ENCODE results near the gene LMO2. TPM values are rescaled to one million over a fixed set of nuclear protein-coding genes. Genes with fewer than 3 reads are reported as not detected.

LMO2 gene
- total and polyA plus RNA-seq, 2 donors from 2014 or later, result 57.1 to 60.6 TPM

- H3K4me3 ChIP-seq (ENCODE audit: low read length in 3 of 3), result no peak overlapping the region
- H3K9me3 ChIP-seq (ENCODE audit: control insufficient read depth in 2 of 3, insufficient read depth in 1 of 3, low read length in 3 of 3), result no peaks in the 10 kb centered on the region
- H3K27ac ChIP-seq (ENCODE audit: low read depth in 2 of 2, low read length in 2 of 2), result no peak overlapping the region
- DNase-seq (no peak), FAIRE-seq (no peak)
- H3K4me1 ChIP-seq (ENCODE audit: control insufficient read depth in 2 of 3, insufficient read depth in 2 of 3, low read depth in 1 of 3, low read length in 3 of 3), result no peaks in the 10 kb centered on the region
- intact Hi-C loops (cut with DNase I), result no loop called here
- no peak for TF ChIP-seq CTCF (IDR thresholded peaks at IDR 0.05; ENCODE audit: borderline replicate concordance, extremely low read depth, insufficient read depth)
- H3K27me3 ChIP-seq (ENCODE audit: control insufficient read depth, insufficient read depth, low read length), result no peaks in the 10 kb centered on the region
- no peaks in the 10 kb centered on the region for H3K36me3 ChIP-seq (ENCODE audit: control insufficient read depth in 2 of 3, insufficient read depth in 3 of 3, low read length in 3 of 3)
- H3K9ac ChIP-seq (ENCODE audit: low read length in 3 of 3), result no peak overlapping the region
Observed at GRCh38 chr11:33848717-33849390, 43.0 kb downstream of the LMO2 start.

GRCh38 chr11:33847251-33847650 is 44.6 kb downstream of the LMO2 start:
- TF ChIP-seq CTCF (IDR thresholded peaks at IDR 0.05; ENCODE audit: borderline replicate concordance, extremely low read depth, insufficient read depth), result no peak
- no peaks in the 10 kb centered on the region for H3K9me3 ChIP-seq (ENCODE audit: control insufficient read depth in 2 of 3, insufficient read depth in 1 of 3, low read length in 3 of 3)
- DNase-seq (no peak), FAIRE-seq (no peak)
- H3K27me3 ChIP-seq (ENCODE audit: control insufficient read depth, insufficient read depth, low read length), result no peaks in the 10 kb centered on the region
- intact Hi-C loops (cut with DNase I), result no loop called here
- no peak overlapping the region for H3K9ac ChIP-seq (ENCODE audit: low read length in 3 of 3)
- H3K27ac ChIP-seq (ENCODE audit: low read depth in 2 of 2, low read length in 2 of 2), result no peak overlapping the region
- no peaks in the 10 kb centered on the region for H3K36me3 ChIP-seq (ENCODE audit: control insufficient read depth in 2 of 3, insufficient read depth in 3 of 3, low read length in 3 of 3)
- H3K4me1 ChIP-seq (ENCODE audit: control insufficient read depth in 2 of 3, insufficient read depth in 2 of 3, low read depth in 1 of 3, low read length in 3 of 3), result no peaks in the 10 kb centered on the region
- H3K4me3 ChIP-seq (ENCODE audit: low read length in 3 of 3), result no peak overlapping the region

GRCh38 chr11:33844236-33844635 is 47.6 kb downstream of the LMO2 start:
- FAIRE-seq (no peak), DNase-seq (no peak)
- intact Hi-C loops (cut with DNase I), result no loop called here
- TF ChIP-seq CTCF (IDR thresholded peaks at IDR 0.05; ENCODE audit: borderline replicate concordance, extremely low read depth, insufficient read depth), result no peak
- H3K4me1 ChIP-seq (ENCODE audit: control insufficient read depth in 2 of 3, insufficient read depth in 2 of 3, low read depth in 1 of 3, low read length in 3 of 3), result no peaks in the 10 kb centered on the region
- no peaks in the 10 kb centered on the region for H3K27me3 ChIP-seq (ENCODE audit: control insufficient read depth, insufficient read depth, low read length)
- H3K9ac ChIP-seq (ENCODE audit: low read length in 3 of 3), result no peak overlapping the region
- H3K36me3 ChIP-seq (ENCODE audit: control insufficient read depth in 2 of 3, insufficient read depth in 3 of 3, low read length in 3 of 3), result no peaks in the 10 kb centered on the region
- no peak overlapping the region for H3K4me3 ChIP-seq (ENCODE audit: low read length in 3 of 3)
- no peak overlapping the region for H3K27ac ChIP-seq (ENCODE audit: low read depth in 2 of 2, low read length in 2 of 2)
- H3K9me3 ChIP-seq (ENCODE audit: control insufficient read depth in 2 of 3, insufficient read depth in 1 of 3, low read length in 3 of 3), result no peaks in the 10 kb centered on the region

GRCh38 chr11:33843018-33843417 is 48.9 kb downstream of the LMO2 start:
- no peak for TF ChIP-seq CTCF (IDR thresholded peaks at IDR 0.05; ENCODE audit: borderline replicate concordance, extremely low read depth, insufficient read depth)
- H3K9me3 ChIP-seq (ENCODE audit: control insufficient read depth in 2 of 3, insufficient read depth in 1 of 3, low read length in 3 of 3), result no peaks in the 10 kb centered on the region
- intact Hi-C loops (cut with DNase I), result no loop called here
- no peaks in the 10 kb centered on the region for H3K4me1 ChIP-seq (ENCODE audit: control insufficient read depth in 2 of 3, insufficient read depth in 2 of 3, low read depth in 1 of 3, low read length in 3 of 3)
- H3K9ac ChIP-seq (ENCODE audit: low read length in 3 of 3), result no peak overlapping the region
- no peaks in the 10 kb centered on the region for H3K27me3 ChIP-seq (ENCODE audit: control insufficient read depth, insufficient read depth, low read length)
- no peak for DNase-seq
- FAIRE-seq, result no peak
- H3K4me3 ChIP-seq (ENCODE audit: low read length in 3 of 3), result no peak overlapping the region
- H3K27ac ChIP-seq (ENCODE audit: low read depth in 2 of 2, low read length in 2 of 2), result no peak overlapping the region
- H3K36me3 ChIP-seq (ENCODE audit: control insufficient read depth in 2 of 3, insufficient read depth in 3 of 3, low read length in 3 of 3), result no peaks in the 10 kb centered on the region

All from kidney (tissue), 14 donors.